ENCODE data around the gene IGFALS.

IGFALS gene

DNA sequence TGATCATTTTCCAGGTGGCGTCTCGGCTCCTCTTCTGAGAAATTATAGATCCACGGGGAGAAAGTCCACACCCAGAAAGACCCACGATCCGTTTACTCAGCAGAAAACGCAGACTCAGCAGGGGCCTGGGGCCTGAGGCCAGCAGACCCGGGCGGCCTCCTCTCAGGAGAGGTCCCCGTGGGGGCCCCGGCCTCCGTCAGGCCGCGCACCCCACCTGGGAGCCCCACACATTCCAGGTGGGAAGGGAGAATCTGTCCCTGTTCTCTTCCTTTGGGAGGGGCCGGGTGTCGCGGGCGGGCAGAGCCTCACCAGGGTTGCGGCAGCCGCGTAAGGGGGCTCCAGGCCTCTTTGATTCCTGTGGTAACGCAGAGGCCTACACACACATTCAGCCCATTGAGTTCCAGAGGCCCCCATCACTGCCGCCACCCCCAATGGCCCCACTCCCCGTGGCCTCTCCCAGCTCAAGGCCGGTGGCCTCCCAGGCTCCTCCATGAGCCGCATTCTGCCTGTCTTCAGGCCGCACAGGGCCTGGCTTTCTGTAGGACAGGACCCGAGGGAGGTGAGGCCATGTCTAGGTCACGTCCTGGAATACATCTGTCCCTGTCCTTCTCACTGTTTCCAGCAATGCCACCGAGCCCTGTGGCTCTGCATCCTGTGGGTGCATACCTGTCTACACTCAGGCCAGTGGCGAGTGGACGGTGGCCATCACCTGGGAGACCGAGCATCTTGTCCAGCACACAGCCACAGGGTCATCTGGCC is 1.6 kb upstream of the IGFALS start:
- TF ChIP-seq, protein P1, sequence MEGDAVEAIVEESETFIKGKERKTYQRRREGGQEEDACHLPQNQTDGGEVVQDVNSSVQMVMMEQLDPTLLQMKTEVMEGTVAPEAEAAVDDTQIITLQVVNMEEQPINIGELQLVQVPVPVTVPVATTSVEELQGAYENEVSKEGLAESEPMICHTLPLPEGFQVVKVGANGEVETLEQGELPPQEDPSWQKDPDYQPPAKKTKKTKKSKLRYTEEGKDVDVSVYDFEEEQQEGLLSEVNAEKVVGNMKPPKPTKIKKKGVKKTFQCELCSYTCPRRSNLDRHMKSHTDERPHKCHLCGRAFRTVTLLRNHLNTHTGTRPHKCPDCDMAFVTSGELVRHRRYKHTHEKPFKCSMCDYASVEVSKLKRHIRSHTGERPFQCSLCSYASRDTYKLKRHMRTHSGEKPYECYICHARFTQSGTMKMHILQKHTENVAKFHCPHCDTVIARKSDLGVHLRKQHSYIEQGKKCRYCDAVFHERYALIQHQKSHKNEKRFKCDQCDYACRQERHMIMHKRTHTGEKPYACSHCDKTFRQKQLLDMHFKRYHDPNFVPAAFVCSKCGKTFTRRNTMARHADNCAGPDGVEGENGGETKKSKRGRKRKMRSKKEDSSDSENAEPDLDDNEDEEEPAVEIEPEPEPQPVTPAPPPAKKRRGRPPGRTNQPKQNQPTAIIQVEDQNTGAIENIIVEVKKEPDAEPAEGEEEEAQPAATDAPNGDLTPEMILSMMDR (IDR thresholded peaks at IDR 0.05; ENCODE audit: control extremely low read depth, extremely low read depth, low read depth, missing control alignments), result no peak
- ChIA-PET POLR2A (no interaction called here), CTCF (no interaction called here)
- DNase-seq (ENCODE audit: extremely low spot score), result no peak

DNA sequence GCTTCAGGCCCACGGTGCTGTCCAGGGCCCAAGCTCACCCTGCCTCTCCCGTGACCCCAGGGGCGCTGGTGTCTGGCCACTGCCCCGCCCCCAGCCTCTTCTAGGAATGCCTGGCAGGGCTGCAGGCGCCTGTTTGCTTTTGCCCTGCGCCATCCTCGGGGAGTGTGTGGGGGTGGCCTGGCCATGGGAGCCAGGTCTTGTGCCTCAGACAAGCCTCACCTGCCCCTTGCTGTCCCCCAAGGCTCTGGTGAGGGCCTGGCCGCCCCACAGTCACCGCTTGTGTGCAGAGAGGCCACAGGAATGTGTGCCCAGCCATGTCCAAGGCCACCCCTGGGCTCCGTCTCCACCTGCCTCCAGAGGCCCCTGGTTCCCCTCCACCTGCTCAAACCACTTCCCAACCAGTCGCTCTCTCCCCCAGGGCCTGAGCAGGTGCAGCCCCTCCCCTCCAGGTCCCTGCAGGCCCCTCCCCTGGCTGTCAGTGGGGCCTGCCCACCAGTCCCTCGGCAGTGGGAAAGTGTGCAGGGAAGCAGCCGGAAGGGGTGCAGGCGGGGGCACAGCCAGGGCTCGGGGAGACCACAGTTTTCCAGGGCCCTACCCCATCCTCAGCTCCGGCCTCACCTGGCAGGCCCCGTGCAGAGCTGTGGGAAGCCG is 841 bp upstream of the IGFALS start:
- ChIA-PET POLR2A (no interaction called here), CTCF (no interaction called here)
- TF ChIP-seq, protein P1 (IDR thresholded peaks at IDR 0.05; ENCODE audit: control extremely low read depth, extremely low read depth, low read depth, missing control alignments), result no peak
- no peak for DNase-seq (ENCODE audit: extremely low spot score)

DNA sequence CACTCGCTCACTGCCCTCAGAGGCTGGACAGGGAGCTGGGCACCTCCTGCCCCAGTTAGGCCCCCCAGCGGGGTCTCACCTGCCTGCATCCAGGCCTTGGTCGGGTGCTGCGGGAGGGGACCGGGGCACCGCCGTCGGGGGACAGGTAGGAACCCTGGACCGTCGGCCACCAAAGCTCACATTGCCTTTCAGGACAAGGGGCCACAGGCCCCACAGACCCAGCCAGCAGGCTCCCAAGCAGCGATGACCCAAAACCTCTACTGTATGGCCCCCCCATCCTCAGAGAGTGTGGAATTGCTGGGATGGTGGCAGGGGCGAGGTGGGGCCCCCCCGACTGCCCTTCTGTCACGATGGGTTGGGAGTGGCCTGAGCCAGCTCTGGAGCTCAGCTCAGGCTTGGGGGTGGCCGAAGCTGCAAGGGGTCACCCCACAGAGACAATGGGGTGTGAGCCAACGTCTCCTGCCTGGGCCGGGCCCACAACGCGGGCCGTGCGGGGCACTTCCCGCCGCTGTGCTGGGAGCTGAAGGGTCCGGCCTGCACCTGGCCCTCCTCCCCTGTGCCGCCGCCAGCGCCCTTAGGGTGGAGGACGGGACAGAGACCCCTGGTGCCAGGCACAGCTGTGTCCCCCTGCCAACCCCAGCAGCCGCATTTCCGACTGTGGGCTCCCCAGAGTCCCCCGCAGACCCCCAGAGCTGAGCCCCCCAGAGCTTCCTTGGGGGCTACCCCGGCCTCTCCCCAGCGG is 498 bp downstream of the IGFALS start:
- ChIA-PET POLR2A (no interaction called here), CTCF (interaction anchor here (1.4 to 1.7 kb wide), 3 partner anchors 9 to 136 kb away, joined by 4 to 5 read pairs (median 5); partner anchors contain the start of genes NUBP2 and SPSB3)
- DNase-seq (ENCODE audit: extremely low spot score), result no peak
- TF ChIP-seq, protein P1 (IDR thresholded peaks at IDR 0.05; ENCODE audit: control extremely low read depth, extremely low read depth, low read depth, missing control alignments), result no peak

DNA sequence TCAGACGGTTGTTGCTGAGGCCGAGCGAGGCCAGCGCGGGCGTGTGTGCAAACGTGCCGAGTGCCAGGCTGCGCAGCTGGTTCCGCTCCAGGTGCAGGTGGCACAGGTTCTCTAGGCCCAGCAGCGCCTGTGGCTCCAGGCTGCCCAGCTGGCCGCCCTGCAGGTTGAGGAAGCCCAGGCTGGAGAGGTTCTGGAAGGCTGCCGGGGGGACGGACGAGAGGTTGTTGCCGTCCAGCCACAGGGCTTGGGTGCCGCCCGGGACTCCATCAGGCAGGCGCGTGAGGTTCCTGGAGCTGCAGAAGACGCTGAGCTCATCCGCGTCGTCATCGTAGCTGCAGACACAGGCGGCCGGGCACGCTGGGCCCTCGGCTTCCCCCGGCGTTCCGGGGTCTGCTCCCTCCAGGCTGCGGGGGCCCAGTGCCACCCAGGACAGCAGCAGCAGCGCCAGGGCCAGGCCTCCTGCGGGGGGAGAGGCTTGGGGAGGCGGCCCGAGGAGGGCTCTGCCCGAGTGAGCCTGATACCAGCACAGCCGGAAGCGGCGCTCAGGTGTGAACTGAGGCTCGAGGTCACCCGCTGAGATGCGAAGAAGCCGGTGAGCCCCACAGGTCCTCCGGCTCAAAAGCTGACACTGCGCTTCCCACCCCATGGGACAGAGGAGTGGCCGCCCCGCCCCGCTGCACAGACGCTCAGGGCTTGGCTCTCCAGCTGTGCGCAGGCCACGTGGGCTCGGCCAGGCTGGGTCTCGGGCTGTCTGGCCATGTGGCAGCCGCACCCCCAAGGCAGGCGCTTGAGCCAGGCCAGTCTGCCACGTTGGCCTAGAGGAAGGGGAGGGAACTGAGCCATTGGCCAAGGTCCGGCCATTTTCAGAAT is 1.3 kb downstream of the IGFALS start:
- ChIA-PET POLR2A (interaction anchor here (0.7 kb wide), 1 partner anchor 655 kb away, joined by 3 read pairs; no protein-coding TSS in a partner anchor), CTCF (interaction anchor here (0.9 to 1.7 kb wide), 4 partner anchors 9 to 137 kb away, joined by 3 to 5 read pairs (median 4); partner anchors contain the start of genes NUBP2 and SPSB3)
- DNase-seq (ENCODE audit: extremely low spot score), result no peak
- TF ChIP-seq, protein P1 (IDR thresholded peaks at IDR 0.05; ENCODE audit: control extremely low read depth, extremely low read depth, low read depth, missing control alignments), result no peak

DNA sequence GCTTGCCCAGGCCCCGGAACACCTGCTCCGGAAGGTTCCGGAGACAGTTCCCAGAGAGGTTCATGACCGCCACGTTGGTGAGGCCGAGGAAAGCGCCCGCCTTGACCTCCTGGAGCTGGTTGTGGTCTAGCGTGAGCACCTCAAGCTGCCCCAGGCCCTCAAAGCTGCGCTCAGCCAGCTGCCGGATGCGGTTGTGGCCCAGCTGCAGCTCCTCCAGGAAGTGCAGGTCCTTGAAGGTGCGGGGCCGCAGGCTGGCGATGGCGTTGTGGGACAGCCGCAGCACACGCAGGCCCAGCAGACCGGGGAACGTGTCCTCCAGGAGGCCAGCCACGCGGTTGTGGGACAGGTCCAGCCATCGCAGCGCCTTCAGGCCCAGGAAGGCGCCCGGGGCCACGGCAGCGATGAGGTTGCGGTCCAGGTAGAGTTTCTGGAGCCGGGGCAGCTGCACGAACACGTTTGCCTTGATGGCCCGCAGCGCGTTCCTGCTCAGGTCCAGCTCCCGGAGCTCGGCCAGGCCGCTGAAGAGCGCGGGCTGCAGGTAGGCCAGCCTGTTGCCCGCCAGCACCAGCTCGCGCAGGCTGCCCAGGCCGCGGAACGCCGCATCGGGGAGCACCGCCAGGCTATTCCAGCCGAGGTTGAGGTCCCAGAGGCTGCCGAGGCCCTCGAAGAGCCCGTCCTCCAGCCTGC is 2.1 kb downstream of the IGFALS start:
- TF ChIP-seq, protein P1 (IDR thresholded peaks at IDR 0.05; ENCODE audit: control extremely low read depth, extremely low read depth, low read depth, missing control alignments), result no peak
- CTCF ChIA-PET, result interaction anchor here (0.9 to 1.7 kb wide), 2 partner anchors 9 to 11 kb away, joined by 3 to 5 read pairs; partner anchors contain the start of genes NUBP2 and SPSB3
- POLR2A ChIA-PET, result interaction anchor here (0.7 to 1.3 kb wide), 2 partner anchors 9 to 654 kb away, joined by 3 to 5 read pairs; partner anchors contain the start of genes NUBP2 and SPSB3
- no peak for DNase-seq (ENCODE audit: extremely low spot score)
